SK-N-SH treated with all-trans-retinoic acid at 6 μM for 48 hours (cell line): ENCODE data around the gene TNKS2.

Experiments
- RARB ChIP-seq: fragments of 250-450 bp; sonication (Bioruptor Pico); IDR thresholded peaks from 2 replicates; pipeline ENCODE4 v1.8.0; 2021; ENCODE audit warnings: mild to moderate bottlenecking, moderate library complexity
- SNAI2 ChIP-seq: fragments of 250-450 bp; sonication (Bioruptor Pico); IDR thresholded peaks from 2 replicates; pipeline ENCODE4 v1.5.0; 2020; ENCODE audit warnings: mild to moderate bottlenecking, moderate library complexity
- ZFP3 ChIP-seq: fragments of 250-450 bp; sonication (Bioruptor Pico); IDR thresholded peaks from 2 replicates; pipeline ENCODE4 v1.5.0; 2020; ENCODE audit warnings: mild to moderate bottlenecking, moderate library complexity
- ZFP30 ChIP-seq: fragments of 450-650 bp; formaldehyde crosslinking; IDR thresholded peaks from 2 replicates; pipeline ENCODE4 v1.5.0; 2022; ENCODE audit warnings: mild to moderate bottlenecking, moderate library complexity
- TF ChIP-seq, protein P1 (sequence below): fragments of 250-450 bp; sonication (Bioruptor Pico); IDR thresholded peaks from 2 replicates; pipeline ENCODE4 v1.5.1; 2020; ENCODE audit warnings: low read depth, mild to moderate bottlenecking, moderate library complexity

- TF ChIP-seq SNAI2 (CRISPR knock-in tag) (no peak), ZFP3 (CRISPR knock-in tag) (no peak), ZFP30 (CRISPR knock-in tag) (no peak), RARB (CRISPR knock-in tag) (no peak)
- TF ChIP-seq, protein P1, sequence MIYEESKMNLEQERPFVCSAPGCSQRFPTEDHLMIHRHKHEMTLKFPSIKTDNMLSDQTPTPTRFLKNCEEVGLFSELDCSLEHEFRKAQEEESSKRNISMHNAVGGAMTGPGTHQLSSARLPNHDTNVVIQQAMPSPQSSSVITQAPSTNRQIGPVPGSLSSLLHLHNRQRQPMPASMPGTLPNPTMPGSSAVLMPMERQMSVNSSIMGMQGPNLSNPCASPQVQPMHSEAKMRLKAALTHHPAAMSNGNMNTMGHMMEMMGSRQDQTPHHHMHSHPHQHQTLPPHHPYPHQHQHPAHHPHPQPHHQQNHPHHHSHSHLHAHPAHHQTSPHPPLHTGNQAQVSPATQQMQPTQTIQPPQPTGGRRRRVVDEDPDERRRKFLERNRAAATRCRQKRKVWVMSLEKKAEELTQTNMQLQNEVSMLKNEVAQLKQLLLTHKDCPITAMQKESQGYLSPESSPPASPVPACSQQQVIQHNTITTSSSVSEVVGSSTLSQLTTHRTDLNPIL: no peak
Observed at GRCh38 chr10:91907033-91907594, 108.9 kb downstream of the TNKS2 start.
